MM.1S (cell line): Measurements from ENCODE around the gene MGAT5.

Experiments
- DNase-seq: peaks from one replicate; pipeline ENCODE4 v3.0.0-alpha.2; 2015
- H2AFZ ChIP-seq: fragments of 300-600 bp; sonication (generic); 2 replicates; pipeline ENCODE4 v1.6.0; 2016; ENCODE audit warnings: antibody characterized with exemption, low read length
- H3F3A ChIP-seq: fragments of 300-600 bp; sonication (generic); 2 replicates; pipeline ENCODE4 v1.6.1; 2016; ENCODE audit warnings: mild to moderate bottlenecking, antibody characterized with exemption, low read length, moderate library complexity, mixed read lengths; ENCODE audit not compliant: insufficient read depth
- H3K27ac ChIP-seq: fragments of 300-600 bp; sonication (generic); 2 replicates; pipeline ENCODE4 v1.5.1; 2016; ENCODE audit warnings: mild to moderate bottlenecking, low read length
- H3K27me3 ChIP-seq: fragments of 300-600 bp; sonication (generic); replicated peaks from 2 replicates; pipeline ENCODE4 v1.6.0; 2016; ENCODE audit warnings: low read length; ENCODE audit not compliant: insufficient read depth
- H3K36me3 ChIP-seq: fragments of 300-600 bp; sonication (generic); replicated peaks from 2 replicates; pipeline ENCODE4 v1.6.1; 2016; ENCODE audit warnings: mild to moderate bottlenecking, low read length, mixed read lengths; ENCODE audit not compliant: insufficient read depth
- H3K4me1 ChIP-seq: fragments of 300-600 bp; sonication (generic); 2 replicates; pipeline ENCODE4 v1.6.1; 2016; ENCODE audit warnings: low read length, mixed read lengths
- H3K4me2 ChIP-seq: fragments of 300-600 bp; sonication (generic); 2 replicates; pipeline ENCODE4 v1.6.0; 2016; ENCODE audit warnings: low read depth, low read length
- H3K4me3 ChIP-seq: fragments of 300-600 bp; sonication (generic); 2 replicates; pipeline ENCODE4 v1.5.1; 2016; ENCODE audit warnings: low read length, mixed read lengths
- H3K79me2 ChIP-seq: fragments of 300-600 bp; sonication (generic); 2 replicates; pipeline ENCODE4 v1.6.1; 2016; ENCODE audit warnings: mixed run types, low read length, mixed read lengths
- H3K9ac ChIP-seq: fragments of 300-600 bp; sonication (generic); 2 replicates; pipeline ENCODE4 v1.6.1; 2016; ENCODE audit warnings: low read length, mixed read lengths
- H3K9me2 ChIP-seq: fragments of 300-600 bp; sonication (generic); replicated peaks from 2 replicates; pipeline ENCODE4 v1.6.1; 2016; ENCODE audit warnings: mild to moderate bottlenecking, low read length, mixed read lengths; ENCODE audit not compliant: insufficient read depth
- H3K9me3 ChIP-seq: fragments of 300-600 bp; sonication (generic); replicated peaks from 2 replicates; pipeline ENCODE4 v1.6.1; 2016; ENCODE audit warnings: mild to moderate bottlenecking, low read length, mixed read lengths; ENCODE audit not compliant: insufficient read depth
- H4K20me1 ChIP-seq: fragments of 300-600 bp; sonication (generic); 2 replicates; pipeline ENCODE4 v1.6.1; 2016; ENCODE audit warnings: mild to moderate bottlenecking, low read length, moderate library complexity, mixed read lengths; ENCODE audit not compliant: insufficient read depth
- EZH2 ChIP-seq: fragments of 300-600 bp; sonication (generic); optimal IDR thresholded peaks from 2 replicates; pipeline ENCODE3; 2017; ENCODE audit warnings: low read depth, mild to moderate bottlenecking, antibody characterized with exemption, low read length, mixed read lengths
- EZH2phosphoT487 ChIP-seq: fragments of 300-600 bp; sonication (generic); IDR thresholded peaks from 2 replicates; pipeline ENCODE4 v1.6.1; 2018; ENCODE audit warnings: antibody characterized with exemption, low read length
- TF ChIP-seq, protein P1 (sequence below): fragments of 300-600 bp; sonication (generic); IDR thresholded peaks from 2 replicates; pipeline ENCODE4 v1.5.1; 2016; ENCODE audit warnings: antibody characterized with exemption, low read length, mixed read lengths

MGAT5 gene

DNA sequence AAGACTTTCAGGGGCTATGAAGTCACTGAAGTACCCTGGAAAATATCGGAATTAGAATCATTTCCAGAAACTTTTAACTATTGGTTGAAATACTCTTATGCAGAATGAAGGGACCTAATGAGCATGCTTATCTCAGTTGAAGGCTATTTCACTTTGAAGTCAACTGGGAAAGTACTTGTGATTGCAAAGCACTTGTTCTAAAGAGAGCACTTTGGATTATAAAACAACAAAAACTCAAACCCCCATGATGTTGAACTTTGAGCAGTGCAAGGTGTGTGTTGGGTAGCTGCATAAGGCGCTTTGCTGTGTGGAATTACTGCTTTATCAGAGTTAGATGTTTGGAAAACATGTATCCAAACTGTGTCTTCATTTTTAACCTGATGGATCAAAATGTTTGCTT lies 12.0 kb upstream of the MGAT5 start:
- Histone ChIP-seq H3K4me3 (no peak overlapping the region), H3K79me2 (peaks cover 93% of the 10 kb centered on the region), H2AFZ (no peak overlapping the region), H3K9me2 (no peaks in the 10 kb centered on the region), H3K27ac (no peak overlapping the region), H3K9me3 (no peaks in the 10 kb centered on the region), H3K36me3 (no peaks in the 10 kb centered on the region), H3K9ac (no peak overlapping the region), H3K4me1 (peaks cover 28% of the 10 kb centered on the region), H3K4me2 (no peak overlapping the region), H3K27me3 (no peaks in the 10 kb centered on the region), H4K20me1 (peaks cover 11% of the 10 kb centered on the region), H3F3A (no peaks in the 10 kb centered on the region)
- DNase-seq = no peak
- TF ChIP-seq, protein P1, sequence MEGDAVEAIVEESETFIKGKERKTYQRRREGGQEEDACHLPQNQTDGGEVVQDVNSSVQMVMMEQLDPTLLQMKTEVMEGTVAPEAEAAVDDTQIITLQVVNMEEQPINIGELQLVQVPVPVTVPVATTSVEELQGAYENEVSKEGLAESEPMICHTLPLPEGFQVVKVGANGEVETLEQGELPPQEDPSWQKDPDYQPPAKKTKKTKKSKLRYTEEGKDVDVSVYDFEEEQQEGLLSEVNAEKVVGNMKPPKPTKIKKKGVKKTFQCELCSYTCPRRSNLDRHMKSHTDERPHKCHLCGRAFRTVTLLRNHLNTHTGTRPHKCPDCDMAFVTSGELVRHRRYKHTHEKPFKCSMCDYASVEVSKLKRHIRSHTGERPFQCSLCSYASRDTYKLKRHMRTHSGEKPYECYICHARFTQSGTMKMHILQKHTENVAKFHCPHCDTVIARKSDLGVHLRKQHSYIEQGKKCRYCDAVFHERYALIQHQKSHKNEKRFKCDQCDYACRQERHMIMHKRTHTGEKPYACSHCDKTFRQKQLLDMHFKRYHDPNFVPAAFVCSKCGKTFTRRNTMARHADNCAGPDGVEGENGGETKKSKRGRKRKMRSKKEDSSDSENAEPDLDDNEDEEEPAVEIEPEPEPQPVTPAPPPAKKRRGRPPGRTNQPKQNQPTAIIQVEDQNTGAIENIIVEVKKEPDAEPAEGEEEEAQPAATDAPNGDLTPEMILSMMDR = no peak
- TF ChIP-seq EZH2 (no peak), EZH2phosphoT487 (no peak)

DNA sequence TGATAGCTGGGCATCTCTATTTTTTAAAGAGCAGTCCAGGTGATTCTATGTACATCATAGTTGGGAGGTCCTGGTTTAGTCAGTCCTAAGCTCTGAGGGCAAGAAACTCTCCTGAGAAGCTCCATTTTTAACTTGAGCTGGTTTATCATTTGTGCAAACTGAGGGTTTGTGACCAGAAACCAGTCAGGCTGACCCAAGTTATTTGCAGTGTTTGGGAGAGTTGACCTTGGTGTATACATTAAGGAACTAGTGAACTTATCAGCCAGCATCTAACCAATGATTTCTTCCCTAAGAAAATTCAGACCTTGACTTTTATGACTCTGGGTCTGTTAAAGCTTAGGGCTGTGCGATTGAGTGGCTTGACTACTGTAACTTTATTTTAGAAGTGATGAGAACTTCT lies 10.6 kb upstream of the MGAT5 start:
- Histone ChIP-seq H3K9me3 (no peaks in the 10 kb centered on the region), H3K4me2 (no peak overlapping the region), H3K36me3 (no peaks in the 10 kb centered on the region), H3K4me3 (no peak overlapping the region), H3K9me2 (no peaks in the 10 kb centered on the region), H3K4me1 (peaks cover 36% of the 10 kb centered on the region), H2AFZ (no peak overlapping the region), H3K9ac (no peak overlapping the region), H3K79me2 (peaks cover 96% of the 10 kb centered on the region), H3K27ac (no peak overlapping the region), H3K27me3 (no peaks in the 10 kb centered on the region), H4K20me1 (peaks cover 18% of the 10 kb centered on the region), H3F3A (no peaks in the 10 kb centered on the region)
- DNase-seq = no peak
- TF ChIP-seq EZH2 = no peak
- TF ChIP-seq, protein P1 = no peak
- no peak for TF ChIP-seq EZH2phosphoT487

DNA sequence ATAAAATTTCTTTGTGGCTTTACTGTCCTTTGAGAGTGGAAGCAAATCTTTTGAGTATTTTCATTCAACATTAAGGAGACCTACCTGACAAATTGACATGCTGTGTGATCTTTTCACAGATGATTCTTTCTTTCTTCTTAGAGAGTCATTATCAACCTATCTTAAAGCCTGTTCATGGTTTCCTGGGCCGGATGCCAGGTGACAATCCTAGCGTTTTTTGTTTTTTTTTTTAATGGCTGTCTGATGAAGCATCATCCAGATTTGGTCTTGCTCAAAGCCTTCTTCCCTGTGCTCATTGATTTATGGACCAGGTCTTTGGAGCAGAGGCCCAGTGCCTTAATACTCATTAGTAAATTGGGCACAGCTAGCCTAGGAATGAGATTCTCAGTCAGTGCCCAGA lies 9.8 kb upstream of the MGAT5 start:
- H4K20me1 ChIP-seq = peaks cover 23% of the 10 kb centered on the region
- no peak overlapping the region for H3K4me3 ChIP-seq
- no peak overlapping the region for H3K27ac ChIP-seq
- H3F3A ChIP-seq = no peaks in the 10 kb centered on the region
- peaks cover 45% of the 10 kb centered on the region for H3K4me1 ChIP-seq
- H3K9me3 ChIP-seq = no peaks in the 10 kb centered on the region
- H3K9ac ChIP-seq = no peak overlapping the region
- no peak for DNase-seq
- no peak overlapping the region for H2AFZ ChIP-seq
- no peak overlapping the region for H3K4me2 ChIP-seq
- no peaks in the 10 kb centered on the region for H3K27me3 ChIP-seq
- H3K36me3 ChIP-seq = no peaks in the 10 kb centered on the region
- H3K79me2 ChIP-seq = peaks cover 96% of the 10 kb centered on the region
- TF ChIP-seq, protein P1 = no peak
- TF ChIP-seq EZH2phosphoT487 (no peak), EZH2 (no peak)
- no peaks in the 10 kb centered on the region for H3K9me2 ChIP-seq
